22Rv1 (cell line): Measurements from ENCODE around the gene SERPINH1.

Source experiments
- ZFX ChIP-seq: fragments of 450-650 bp; IDR thresholded peaks from 2 replicates; pipeline ENCODE4 v1.6.1; 2017; ENCODE audit warnings: antibody characterized with exemption, borderline replicate concordance
- TF ChIP-seq, protein P1 (sequence below): fragments of 450-650 bp; IDR thresholded peaks from 2 replicates; pipeline ENCODE4 v1.5.1; 2017; ENCODE audit warnings: mild to moderate bottlenecking

GRCh38 chr11:75601494-75601893 is 39.4 kb downstream of the SERPINH1 start:
- TF ChIP-seq, protein P1, sequence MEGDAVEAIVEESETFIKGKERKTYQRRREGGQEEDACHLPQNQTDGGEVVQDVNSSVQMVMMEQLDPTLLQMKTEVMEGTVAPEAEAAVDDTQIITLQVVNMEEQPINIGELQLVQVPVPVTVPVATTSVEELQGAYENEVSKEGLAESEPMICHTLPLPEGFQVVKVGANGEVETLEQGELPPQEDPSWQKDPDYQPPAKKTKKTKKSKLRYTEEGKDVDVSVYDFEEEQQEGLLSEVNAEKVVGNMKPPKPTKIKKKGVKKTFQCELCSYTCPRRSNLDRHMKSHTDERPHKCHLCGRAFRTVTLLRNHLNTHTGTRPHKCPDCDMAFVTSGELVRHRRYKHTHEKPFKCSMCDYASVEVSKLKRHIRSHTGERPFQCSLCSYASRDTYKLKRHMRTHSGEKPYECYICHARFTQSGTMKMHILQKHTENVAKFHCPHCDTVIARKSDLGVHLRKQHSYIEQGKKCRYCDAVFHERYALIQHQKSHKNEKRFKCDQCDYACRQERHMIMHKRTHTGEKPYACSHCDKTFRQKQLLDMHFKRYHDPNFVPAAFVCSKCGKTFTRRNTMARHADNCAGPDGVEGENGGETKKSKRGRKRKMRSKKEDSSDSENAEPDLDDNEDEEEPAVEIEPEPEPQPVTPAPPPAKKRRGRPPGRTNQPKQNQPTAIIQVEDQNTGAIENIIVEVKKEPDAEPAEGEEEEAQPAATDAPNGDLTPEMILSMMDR = no peak
- no peak for TF ChIP-seq ZFX
